DOHH2 (cell line): ENCODE data around the gene NFAT5.

Source experiments
- CTCF ChIP-seq: fragments of 200-600 bp; sonication (generic); IDR thresholded peaks from one replicate; pipeline ENCODE4 v1.5.1; 2014; ENCODE audit warnings: antibody characterized with exemption, mild to moderate bottlenecking, low read depth, low read length; ENCODE audit not compliant: poor library complexity, severe bottlenecking
- EZH2phosphoT487 ChIP-seq: fragments of 200-600 bp; sonication (generic); IDR thresholded peaks from 2 replicates; pipeline ENCODE4 v1.6.1; 2017; ENCODE audit warnings: borderline replicate concordance, mild to moderate bottlenecking, antibody characterized with exemption, low read length, moderate library complexity, mixed read lengths

- TF ChIP-seq CTCF (no peak), EZH2phosphoT487 (no peak)
Measured at GRCh38 chr16:69706975-69707340, 141.2 kb downstream of the NFAT5 start.
